ENCODE data around the gene KCNJ5. TPM values are rescaled to one million over a fixed set of nuclear protein-coding genes. Genes with fewer than 3 reads are reported as not detected.

Gene KCNJ5
- polyA plus RNA-seq, 3 donors from 2014 or later: not detected

- no peak for DNase-seq
- no peaks in the 10 kb centered on the region for H3K9me3 Mint-ChIP-seq
- H3K36me3 Mint-ChIP-seq: peaks cover 0 to 6% (median 0%) of the 10 kb centered on the region in 3 donors
- peaks cover 4 to 7% of the 10 kb centered on the region in 2 donors for H3K4me1 Mint-ChIP-seq
- H3K27ac Mint-ChIP-seq: no peak overlapping the region
- H3K4me3 Mint-ChIP-seq: no peak overlapping the region
- H3K27me3 Mint-ChIP-seq (ENCODE audit: low read depth in 3 of 3): peaks cover 3 to 6% (median 4%) of the 10 kb centered on the region in 3 donors
Measured at GRCh38 chr11:128860571-128861361, 30.4 kb upstream of the KCNJ5 start.

- peaks cover 2 to 3% (median 3%) of the 10 kb centered on the region in 3 donors for H3K27me3 Mint-ChIP-seq (ENCODE audit: low read depth in 3 of 3)
- peaks cover 0 to 6% (median 0%) of the 10 kb centered on the region in 3 donors for H3K36me3 Mint-ChIP-seq
- DNase-seq: no peak
- H3K4me1 Mint-ChIP-seq: peaks cover 4 to 7% of the 10 kb centered on the region in 2 donors
- H3K27ac Mint-ChIP-seq: no peak overlapping the region
- no peak overlapping the region for H3K4me3 Mint-ChIP-seq
- H3K9me3 Mint-ChIP-seq: no peaks in the 10 kb centered on the region
Measured at GRCh38 chr11:128862406-128862805, 28.8 kb upstream of the KCNJ5 start.

- Mint-ChIP-seq H3K9me3 (no peaks in the 10 kb centered on the region), H3K27ac (no peak overlapping the region), H3K4me3 (no peak overlapping the region), H3K27me3 (ENCODE audit: low read depth in 3 of 3) (peaks cover 2 to 3% (median 3%) of the 10 kb centered on the region in 3 donors), H3K36me3 (peaks cover 0 to 6% (median 0%) of the 10 kb centered on the region in 3 donors), H3K4me1 (peaks cover 4 to 7% of the 10 kb centered on the region in 2 donors)
- no peak for DNase-seq
Measured at GRCh38 chr11:128862908-128863660, 28.1 kb upstream of the KCNJ5 start.

- H3K27me3 Mint-ChIP-seq (ENCODE audit: low read depth in 3 of 3): peaks cover 0 to 3% (median 3%) of the 10 kb centered on the region in 3 donors
- no peak overlapping the region for H3K4me3 Mint-ChIP-seq
- DNase-seq: no peak
- no peaks in the 10 kb centered on the region for H3K9me3 Mint-ChIP-seq
- H3K36me3 Mint-ChIP-seq: peaks cover 0 to 3% (median 0%) of the 10 kb centered on the region in 3 donors
- no peaks in the 10 kb centered on the region for H3K4me1 Mint-ChIP-seq
- no peak overlapping the region for H3K27ac Mint-ChIP-seq
Measured at GRCh38 chr11:128865490-128865889, 25.7 kb upstream of the KCNJ5 start.

- Mint-ChIP-seq H3K27me3 (ENCODE audit: low read depth in 3 of 3) (peaks cover 0 to 3% (median 0%) of the 10 kb centered on the region in 3 donors), H3K36me3 (peaks cover 0 to 3% (median 0%) of the 10 kb centered on the region in 3 donors), H3K4me1 (no peaks in the 10 kb centered on the region), H3K9me3 (no peaks in the 10 kb centered on the region), H3K27ac (no peak within 1 kb of the TSS), H3K4me3 (no peak within 1 kb of the TSS)
- DNase-seq: peak in 1 of 3 donors; percentile 14
Measured at GRCh38 chr11:128867277-128867676, 23.9 kb upstream of the KCNJ5 start, which contains the start of gene KCNJ1. Gene KCNJ1 (minus strand): TSS chr11:128867296. CDS start chr11:128840243, 27,053 bp downstream.

- Mint-ChIP-seq H3K4me3 (no peak overlapping the region), H3K36me3 (peaks cover 0 to 3% (median 0%) of the 10 kb centered on the region in 3 donors), H3K9me3 (no peaks in the 10 kb centered on the region), H3K27ac (peak overlapping the region in 1 of 6 donors; percentile 12), H3K4me1 (no peaks in the 10 kb centered on the region), H3K27me3 (ENCODE audit: low read depth in 3 of 3) (peaks cover 0 to 4% (median 0%) of the 10 kb centered on the region in 3 donors)
- DNase-seq: peak; percentile 21 to 46 (median 38)
Measured at GRCh38 chr11:128868841-128869671, 22.1 kb upstream of the KCNJ5 start.

- no peak overlapping the region for H3K4me3 Mint-ChIP-seq
- peaks cover 0 to 10% (median 2%) of the 10 kb centered on the region in 3 donors for H3K27me3 Mint-ChIP-seq (ENCODE audit: low read depth in 3 of 3)
- H3K27ac Mint-ChIP-seq: no peak overlapping the region
- no peaks in the 10 kb centered on the region for H3K9me3 Mint-ChIP-seq
- H3K4me1 Mint-ChIP-seq: no peaks in the 10 kb centered on the region
- DNase-seq: no peak
- no peaks in the 10 kb centered on the region for H3K36me3 Mint-ChIP-seq
Measured at GRCh38 chr11:128871168-128871610, 20.0 kb upstream of the KCNJ5 start.

- Mint-ChIP-seq H3K9me3 (no peaks in the 10 kb centered on the region), H3K4me3 (no peak overlapping the region), H3K4me1 (no peaks in the 10 kb centered on the region), H3K27me3 (ENCODE audit: low read depth in 3 of 3) (peaks cover 2 to 10% (median 2%) of the 10 kb centered on the region in 3 donors), H3K27ac (no peak overlapping the region), H3K36me3 (no peaks in the 10 kb centered on the region)
- no peak for DNase-seq
Measured at GRCh38 chr11:128872094-128872493, 19.1 kb upstream of the KCNJ5 start.

- no peak overlapping the region for H3K4me3 Mint-ChIP-seq
- DNase-seq: no peak
- no peaks in the 10 kb centered on the region for H3K36me3 Mint-ChIP-seq
- H3K27me3 Mint-ChIP-seq (ENCODE audit: low read depth in 3 of 3): peaks cover 2 to 10% (median 2%) of the 10 kb centered on the region in 3 donors
- no peak overlapping the region for H3K27ac Mint-ChIP-seq
- H3K4me1 Mint-ChIP-seq: no peaks in the 10 kb centered on the region
- H3K9me3 Mint-ChIP-seq: no peaks in the 10 kb centered on the region
Measured at GRCh38 chr11:128872594-128872993, 18.6 kb upstream of the KCNJ5 start.

- Mint-ChIP-seq H3K36me3 (no peaks in the 10 kb centered on the region), H3K4me1 (no peaks in the 10 kb centered on the region), H3K27me3 (ENCODE audit: low read depth in 3 of 3) (peaks cover 2 to 10% (median 5%) of the 10 kb centered on the region in 3 donors), H3K4me3 (no peak overlapping the region), H3K9me3 (no peaks in the 10 kb centered on the region), H3K27ac (no peak overlapping the region)
- no peak for DNase-seq
Measured at GRCh38 chr11:128874427-128874826, 16.7 kb upstream of the KCNJ5 start.

GRCh38 chr11:128876133-128876650 lies 15.0 kb upstream of the KCNJ5 start:
- Mint-ChIP-seq H3K36me3 (no peaks in the 10 kb centered on the region), H3K4me3 (no peak overlapping the region), H3K27me3 (ENCODE audit: low read depth in 3 of 3) (peaks cover 5 to 11% (median 6%) of the 10 kb centered on the region in 3 donors), H3K27ac (no peak overlapping the region), H3K4me1 (no peaks in the 10 kb centered on the region), H3K9me3 (no peaks in the 10 kb centered on the region)
- DNase-seq: no peak

- Mint-ChIP-seq H3K4me3 (no peak overlapping the region), H3K4me1 (no peaks in the 10 kb centered on the region), H3K27me3 (ENCODE audit: low read depth in 3 of 3) (peaks cover 6 to 14% (median 11%) of the 10 kb centered on the region in 3 donors), H3K36me3 (no peaks in the 10 kb centered on the region), H3K27ac (no peak overlapping the region), H3K9me3 (no peaks in the 10 kb centered on the region)
- DNase-seq: no peak
Measured at GRCh38 chr11:128877726-128878125, 13.4 kb upstream of the KCNJ5 start.

GRCh38 chr11:128878455-128878854 lies 12.7 kb upstream of the KCNJ5 start:
- Mint-ChIP-seq H3K27me3 (ENCODE audit: low read depth in 3 of 3) (peaks cover 7 to 14% (median 9%) of the 10 kb centered on the region in 3 donors), H3K4me3 (no peak overlapping the region), H3K36me3 (no peaks in the 10 kb centered on the region), H3K4me1 (no peaks in the 10 kb centered on the region), H3K27ac (no peak overlapping the region), H3K9me3 (no peaks in the 10 kb centered on the region)
- DNase-seq: no peak
